Fibroblast of lung (primary cell): ENCODE data around the gene CDO1. TPM values are rescaled to one million over a fixed set of nuclear protein-coding genes. Genes with fewer than 3 reads are reported as not detected.

Experiments
- DNase-seq, 2 donors: peaks; one replicate each; pipeline versions ENCODE4 v3.0.0 to v3.0.0-alpha.2; 2010; ENCODE audit warnings: low read depth in 2 of 2
- H2AFZ ChIP-seq: 2 replicates; pipeline ENCODE4 v1.5.1; 2012; ENCODE audit warnings: low read length, control low read depth, inconsistent platforms
- H3K27ac ChIP-seq: 2 replicates; pipeline ENCODE4 v1.5.1; 2011; ENCODE audit warnings: low read length, control low read depth; ENCODE audit not compliant: insufficient read depth
- H3K27me3 ChIP-seq: 2 replicates; pipeline ENCODE4 v1.5.1; 2011; ENCODE audit warnings: mild to moderate bottlenecking, low read length; ENCODE audit not compliant: control insufficient read depth, insufficient read depth
- H3K36me3 ChIP-seq: 2 replicates; pipeline ENCODE4 v1.5.1; 2011; ENCODE audit warnings: low read length; ENCODE audit not compliant: control insufficient read depth, insufficient read depth
- H3K4me1 ChIP-seq: 2 replicates; pipeline ENCODE4 v1.5.1; 2011; ENCODE audit warnings: low read length; ENCODE audit not compliant: control insufficient read depth, insufficient read depth; ENCODE audit errors: extremely low read depth
- H3K4me2 ChIP-seq: 2 replicates; pipeline ENCODE4 v1.5.1; 2011; ENCODE audit warnings: low read length, control low read depth; ENCODE audit not compliant: insufficient read depth; ENCODE audit errors: extremely low read depth
- H3K4me3 ChIP-seq, 4 experiments: fragments of 200-600 bp in 1 of 4; sonication (generic) in 1 of 4; replicated peaks in 1 of 4; 2 replicates each; pipeline ENCODE4 v1.5.1; 2011 to 2016; ENCODE audit warnings: low read length in 4 of 4, low read depth in 3 of 4, mild to moderate bottlenecking in 3 of 4, control low read depth in 2 of 4, inconsistent platforms in 1 of 4, mixed read lengths in 1 of 4; ENCODE audit not compliant: insufficient read depth in 1 of 4; ENCODE audit errors: control extremely low read depth in 1 of 4
- H3K79me2 ChIP-seq: 2 replicates; pipeline ENCODE4 v1.5.1; 2012; ENCODE audit warnings: mild to moderate bottlenecking, low read length, inconsistent platforms; ENCODE audit not compliant: control insufficient read depth, insufficient read depth
- H3K9ac ChIP-seq: 2 replicates; pipeline ENCODE4 v1.5.1; 2011; ENCODE audit warnings: mild to moderate bottlenecking, low read length, control low read depth; ENCODE audit not compliant: insufficient read depth
- H3K9me3 ChIP-seq: 2 replicates; pipeline ENCODE4 v1.5.1; 2012; ENCODE audit warnings: low read depth, low read length; ENCODE audit not compliant: control insufficient read depth, insufficient read depth
- H4K20me1 ChIP-seq: 2 replicates; pipeline ENCODE4 v1.5.1; 2011; ENCODE audit warnings: low read length; ENCODE audit not compliant: control insufficient read depth, insufficient read depth; ENCODE audit errors: extremely low read depth
- EZH2 ChIP-seq: IDR thresholded peaks from 2 replicates; pipeline ENCODE4 v1.5.1; 2012; ENCODE audit warnings: low read length, control low read depth, mild to moderate bottlenecking; ENCODE audit errors: missing control alignments
- polyA plus RNA-seq, 2 donors: library from polyadenylated mRNA; depleted of rRNA in 1 of 2; stranded (reverse) in 1 of 2; unstranded in 1 of 2; fragments of >200 nt; gene quantifications; 2 replicates each; pipeline ENCODE4 v1.2.1, GENCODE V29; 2011 to 2012; ENCODE audit warnings: missing spikeins in 1 of 2
- total RNA-seq: library from RNA; depleted of rRNA; stranded (reverse); fragments of >200 nt; gene quantifications from 2 replicates; pipeline ENCODE4 v1.2.1, GENCODE V29; 2014
- TF ChIP-seq, protein P1 (sequence below), 2 donors: IDR thresholded peaks in 1 of 2; conservative IDR thresholded peaks in 1 of 2; 1 replicate in 1 of 2; 2 replicates in 1 of 2; pipeline ENCODE4 v1.5.1; 2011 to 2012; ENCODE audit warnings: low read length in 2 of 2, control low read depth in 1 of 2, inconsistent platforms in 1 of 2, low read depth in 1 of 2, mild to moderate bottlenecking in 1 of 2

Gene CDO1
- total and polyA plus RNA-seq, 2 donors (not counting 1 experiment from before 2014, with no cell fraction given): 0.85 to 6.9 TPM

DNA sequence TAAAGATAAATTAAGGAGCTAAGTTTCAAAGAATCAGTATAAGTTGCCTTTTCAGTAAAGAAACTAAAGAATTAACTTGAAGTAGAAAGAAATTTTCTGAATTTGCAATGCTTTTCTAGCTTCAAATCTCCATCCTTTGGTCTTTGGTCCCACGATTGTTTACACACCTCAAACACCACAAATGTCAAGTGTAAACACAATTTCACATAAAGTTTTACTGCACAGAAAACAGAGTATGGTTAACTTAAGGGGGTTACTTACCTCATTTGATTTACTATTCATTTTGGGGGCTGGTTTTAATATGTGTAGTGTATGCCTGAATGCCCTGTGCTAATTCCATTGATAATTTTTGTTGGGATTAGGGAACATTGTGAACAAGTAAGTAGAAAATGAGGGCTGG is 4.1 kb downstream of the CDO1 start:
- no peaks in the 10 kb centered on the region for H3K79me2 ChIP-seq
- H3K4me3 ChIP-seq: no peak overlapping the region
- no peaks in the 10 kb centered on the region for H3K36me3 ChIP-seq
- no peaks in the 10 kb centered on the region for H3K9me3 ChIP-seq
- H3K4me2 ChIP-seq: no peak overlapping the region
- H3K27ac ChIP-seq: no peak overlapping the region
- no peak overlapping the region for H2AFZ ChIP-seq
- peaks cover 5% of the 10 kb centered on the region for H3K27me3 ChIP-seq
- no peak for DNase-seq
- H3K4me1 ChIP-seq: no peaks in the 10 kb centered on the region
- TF ChIP-seq EZH2: no peak
- TF ChIP-seq, protein P1, sequence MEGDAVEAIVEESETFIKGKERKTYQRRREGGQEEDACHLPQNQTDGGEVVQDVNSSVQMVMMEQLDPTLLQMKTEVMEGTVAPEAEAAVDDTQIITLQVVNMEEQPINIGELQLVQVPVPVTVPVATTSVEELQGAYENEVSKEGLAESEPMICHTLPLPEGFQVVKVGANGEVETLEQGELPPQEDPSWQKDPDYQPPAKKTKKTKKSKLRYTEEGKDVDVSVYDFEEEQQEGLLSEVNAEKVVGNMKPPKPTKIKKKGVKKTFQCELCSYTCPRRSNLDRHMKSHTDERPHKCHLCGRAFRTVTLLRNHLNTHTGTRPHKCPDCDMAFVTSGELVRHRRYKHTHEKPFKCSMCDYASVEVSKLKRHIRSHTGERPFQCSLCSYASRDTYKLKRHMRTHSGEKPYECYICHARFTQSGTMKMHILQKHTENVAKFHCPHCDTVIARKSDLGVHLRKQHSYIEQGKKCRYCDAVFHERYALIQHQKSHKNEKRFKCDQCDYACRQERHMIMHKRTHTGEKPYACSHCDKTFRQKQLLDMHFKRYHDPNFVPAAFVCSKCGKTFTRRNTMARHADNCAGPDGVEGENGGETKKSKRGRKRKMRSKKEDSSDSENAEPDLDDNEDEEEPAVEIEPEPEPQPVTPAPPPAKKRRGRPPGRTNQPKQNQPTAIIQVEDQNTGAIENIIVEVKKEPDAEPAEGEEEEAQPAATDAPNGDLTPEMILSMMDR (conservative IDR thresholded peaks at IDR 0.05 in 1 of 2, IDR thresholded peaks at IDR 0.05 in 1 of 2; ENCODE audit: low read depth in 1 of 2, low read length in 2 of 2): no peak
- no peak overlapping the region for H3K9ac ChIP-seq
- H4K20me1 ChIP-seq: no peaks in the 10 kb centered on the region

DNA sequence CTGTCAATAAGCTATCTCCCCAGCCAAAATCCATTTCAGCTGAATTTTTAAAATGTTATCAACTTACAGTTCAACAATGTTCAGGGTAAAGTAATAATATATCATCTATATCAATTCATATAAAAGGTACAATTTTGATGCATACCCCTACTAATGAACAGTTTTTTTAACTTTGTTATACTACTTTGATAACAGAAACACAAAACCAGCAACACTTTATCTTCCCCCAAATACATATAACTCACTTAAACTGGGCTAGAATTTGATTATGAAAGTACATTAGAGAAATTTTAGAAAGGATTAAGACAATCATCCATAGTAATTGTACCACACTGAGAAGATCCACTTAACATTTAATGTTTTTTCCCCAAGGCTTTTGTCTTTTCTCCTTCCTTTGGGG is 5.1 kb downstream of the CDO1 start:
- Histone ChIP-seq H4K20me1 (no peaks in the 10 kb centered on the region), H3K36me3 (no peaks in the 10 kb centered on the region), H3K9me3 (no peaks in the 10 kb centered on the region), H3K27ac (no peak overlapping the region), H3K79me2 (no peaks in the 10 kb centered on the region), H3K9ac (no peak overlapping the region), H3K4me1 (no peaks in the 10 kb centered on the region), H3K27me3 (peaks cover 5% of the 10 kb centered on the region), H3K4me2 (no peak overlapping the region), H3K4me3 (no peak overlapping the region), H2AFZ (no peak overlapping the region)
- no peak for DNase-seq
- TF ChIP-seq EZH2: no peak
- TF ChIP-seq, protein P1 (conservative IDR thresholded peaks at IDR 0.05 in 1 of 2, IDR thresholded peaks at IDR 0.05 in 1 of 2; ENCODE audit: low read depth in 1 of 2, low read length in 2 of 2): no peak

DNA sequence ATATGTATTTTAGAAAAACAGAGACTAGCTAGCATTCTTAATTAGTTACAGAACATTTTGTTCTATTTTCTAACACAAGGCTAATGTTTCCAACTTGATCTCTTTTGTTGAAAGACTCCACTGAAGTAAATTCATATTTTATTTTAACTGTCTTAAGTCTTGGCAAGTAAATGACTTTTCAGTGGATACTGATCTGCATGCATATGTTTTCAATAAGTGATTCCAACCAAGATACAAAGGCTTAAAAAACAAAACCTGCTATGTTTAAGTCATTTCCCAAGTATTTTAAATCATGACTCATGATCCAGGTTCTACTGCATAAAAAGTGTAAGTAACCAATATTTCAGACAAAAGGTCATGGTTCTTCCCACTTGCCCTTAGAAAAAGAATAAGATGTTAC is 5.7 kb downstream of the CDO1 start:
- Histone ChIP-seq H3K79me2 (no peaks in the 10 kb centered on the region), H3K27me3 (peaks cover 5% of the 10 kb centered on the region), H3K36me3 (no peaks in the 10 kb centered on the region), H4K20me1 (no peaks in the 10 kb centered on the region), H3K4me2 (no peak overlapping the region), H3K27ac (no peak overlapping the region), H3K4me3 (no peak overlapping the region), H3K4me1 (no peaks in the 10 kb centered on the region), H3K9ac (no peak overlapping the region), H2AFZ (no peak overlapping the region), H3K9me3 (no peaks in the 10 kb centered on the region)
- peak; percentile 51 to 75 for DNase-seq
- TF ChIP-seq, protein P1 (conservative IDR thresholded peaks at IDR 0.05 in 1 of 2, IDR thresholded peaks at IDR 0.05 in 1 of 2; ENCODE audit: low read depth in 1 of 2, low read length in 2 of 2): no peak
- TF ChIP-seq EZH2: no peak
